GM19193 (cell line): ENCODE results near the gene CFL2.

Experiments
- POLR2A ChIP-seq: IDR thresholded peaks from 4 replicates; pipeline ENCODE4 v1.6.1; 2011; ENCODE audit not compliant: insufficient read depth, insufficient read length; ENCODE audit errors: extremely low read depth

Gene CFL2

DNA sequence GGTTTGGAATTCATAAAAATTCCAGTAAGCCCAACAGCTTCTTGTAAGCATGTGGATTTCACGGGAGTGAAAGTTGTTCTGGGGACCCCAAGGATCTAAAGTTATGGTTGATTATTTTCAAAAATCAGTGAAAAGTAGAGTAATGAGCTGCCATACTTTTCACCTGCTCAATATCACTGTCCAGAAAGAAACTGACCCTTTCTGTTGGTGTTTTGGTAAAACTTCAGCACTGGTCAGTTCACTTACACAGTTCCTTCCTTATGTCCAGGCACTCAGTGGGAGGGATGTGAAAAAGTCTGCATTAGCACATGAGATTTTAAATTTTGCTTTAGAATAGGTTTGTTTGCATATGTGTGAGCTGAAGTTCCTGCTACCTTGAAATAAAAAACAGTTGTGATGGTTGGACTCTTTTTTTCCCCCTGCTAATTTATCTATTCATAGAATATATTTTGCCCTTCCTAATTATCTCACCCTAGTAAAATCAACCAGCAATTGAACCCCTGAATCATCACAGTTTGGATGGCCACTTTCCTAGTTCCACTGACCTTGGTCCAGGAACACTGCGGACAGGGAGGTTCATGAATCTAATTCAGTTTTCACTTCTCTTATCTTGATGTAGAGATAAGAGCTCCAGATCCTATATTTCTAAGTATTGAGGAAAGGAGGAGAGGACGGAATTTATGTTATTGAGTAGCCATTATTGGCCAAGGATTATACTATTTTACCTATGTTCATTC is 25.8 kb downstream of the CFL2 start:
- no peak for TF ChIP-seq POLR2A

DNA sequence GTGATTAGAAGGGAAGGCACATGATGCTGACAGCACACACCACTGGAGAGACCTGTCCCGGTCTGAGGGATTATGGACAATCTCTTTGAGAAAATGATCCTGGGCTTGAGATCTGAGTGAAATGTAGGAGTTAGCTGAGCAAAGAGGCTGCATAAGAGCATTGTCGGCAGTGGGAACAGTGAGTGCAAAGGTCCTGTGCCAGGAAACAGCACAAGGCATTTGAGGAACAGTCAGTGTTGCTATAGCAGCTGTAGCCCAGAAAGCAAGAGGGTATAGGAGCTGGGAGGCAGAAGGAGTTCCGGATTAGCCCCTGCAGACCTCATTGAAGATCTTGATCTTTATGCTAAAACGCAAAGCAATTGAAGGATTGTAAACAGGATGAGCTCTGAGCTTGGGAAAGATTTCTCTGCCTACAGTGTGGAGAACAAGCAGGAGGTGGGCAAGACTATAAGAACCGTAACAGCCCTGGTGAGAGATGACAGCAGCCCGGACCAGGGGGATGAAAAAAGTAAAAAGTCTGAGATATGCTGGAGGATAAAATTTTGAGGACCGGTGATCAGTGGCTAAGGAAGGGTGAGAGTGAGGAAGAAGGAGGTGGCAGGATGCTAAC is 28.5 kb downstream of the CFL2 start:
- no peak for TF ChIP-seq POLR2A

DNA sequence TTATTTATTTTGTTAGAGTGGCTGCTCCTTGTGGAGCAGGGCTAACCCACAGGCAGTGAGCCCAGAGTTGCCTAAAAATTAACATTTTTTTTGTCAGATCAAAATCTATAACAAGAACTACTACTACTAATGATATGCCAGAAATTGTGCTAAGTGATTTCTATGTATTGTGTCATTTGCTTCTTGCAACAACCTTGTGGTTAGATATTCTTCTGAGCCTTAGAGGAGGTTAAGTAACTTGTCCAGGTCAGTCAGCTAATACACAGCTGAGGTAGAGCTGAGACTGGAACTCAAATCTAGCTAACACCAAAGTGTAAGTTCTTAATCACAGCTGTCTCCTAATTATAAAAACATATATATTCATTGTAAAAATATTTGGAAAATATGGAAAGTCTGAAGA is 29.8 kb downstream of the CFL2 start:
- no peak for TF ChIP-seq POLR2A

DNA sequence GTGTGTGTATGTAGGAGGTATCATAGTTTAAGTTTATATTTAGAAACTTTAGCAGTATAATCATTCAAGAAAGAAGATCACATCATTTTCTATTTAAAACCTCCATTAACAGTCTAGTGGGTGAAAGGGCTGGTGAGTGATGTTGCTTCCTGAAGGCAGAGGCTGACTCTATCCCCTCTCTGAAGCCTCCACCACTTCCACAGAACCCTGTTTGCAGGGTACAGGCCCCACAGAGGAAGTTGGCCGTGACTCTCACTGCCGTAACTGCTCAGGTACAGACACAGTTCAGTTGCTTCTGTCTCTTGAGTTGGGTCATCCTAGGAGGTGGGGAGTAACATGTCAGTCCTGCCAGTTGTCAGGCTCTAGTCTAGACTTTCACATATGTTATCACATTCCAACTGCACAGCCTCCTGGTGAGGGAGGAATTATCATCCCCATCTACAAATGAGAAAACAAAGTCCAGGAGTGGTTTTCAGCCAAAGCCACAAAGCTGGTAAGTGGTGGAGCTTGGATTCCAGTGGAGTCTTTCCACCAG is 31.5 kb downstream of the CFL2 start:
- TF ChIP-seq POLR2A: no peak

DNA sequence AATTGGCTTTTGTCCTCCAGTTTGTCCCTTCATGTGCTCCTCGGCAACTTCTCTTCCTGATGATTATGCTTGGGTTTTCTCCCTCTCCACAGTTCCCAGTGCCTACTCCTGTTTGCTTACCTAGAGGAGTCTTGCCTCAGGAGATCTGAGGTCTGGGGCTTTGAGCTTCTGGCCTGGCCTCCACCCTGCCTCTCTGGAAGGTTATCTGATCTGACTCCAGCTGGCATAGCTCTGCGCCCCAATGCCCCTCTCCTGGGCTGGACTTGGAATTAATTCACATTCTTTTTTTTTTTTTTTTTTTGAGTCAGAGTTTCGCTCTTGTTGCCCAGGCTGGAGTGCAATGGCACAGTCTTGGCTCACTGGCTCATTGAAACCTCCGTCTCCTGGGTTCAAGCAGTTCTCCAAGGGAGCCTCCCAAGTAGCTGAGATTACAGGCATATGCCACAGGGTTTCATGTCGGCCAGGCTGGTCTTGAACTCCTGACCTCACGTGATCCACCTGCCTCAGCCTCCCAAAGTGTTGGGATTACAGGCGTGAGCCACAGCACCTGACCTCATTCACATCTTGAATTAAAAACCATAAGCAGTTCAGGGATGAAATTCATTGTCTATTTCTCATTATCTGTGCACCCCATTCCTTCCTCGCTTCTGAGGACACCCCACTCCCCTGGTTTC is 33.5 kb downstream of the CFL2 start:
- TF ChIP-seq POLR2A: no peak

DNA sequence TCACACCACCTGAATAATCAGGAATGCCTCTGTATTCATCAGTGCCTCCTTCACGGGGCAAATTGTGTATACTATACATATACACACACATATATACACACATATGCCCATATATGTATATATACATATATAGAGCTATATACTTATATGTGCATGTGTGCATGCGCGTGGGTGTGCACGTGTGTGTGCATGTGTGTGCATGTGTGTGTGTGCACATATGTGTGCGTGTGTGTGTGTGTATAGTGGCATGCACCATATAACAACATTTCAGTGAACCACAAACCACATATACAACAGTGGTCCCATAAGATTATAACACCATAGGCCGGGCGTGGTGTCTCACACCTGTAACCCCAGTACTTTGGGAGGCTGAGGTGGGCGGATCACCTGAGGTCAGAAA is 35.7 kb downstream of the CFL2 start:
- no peak for TF ChIP-seq POLR2A

DNA sequence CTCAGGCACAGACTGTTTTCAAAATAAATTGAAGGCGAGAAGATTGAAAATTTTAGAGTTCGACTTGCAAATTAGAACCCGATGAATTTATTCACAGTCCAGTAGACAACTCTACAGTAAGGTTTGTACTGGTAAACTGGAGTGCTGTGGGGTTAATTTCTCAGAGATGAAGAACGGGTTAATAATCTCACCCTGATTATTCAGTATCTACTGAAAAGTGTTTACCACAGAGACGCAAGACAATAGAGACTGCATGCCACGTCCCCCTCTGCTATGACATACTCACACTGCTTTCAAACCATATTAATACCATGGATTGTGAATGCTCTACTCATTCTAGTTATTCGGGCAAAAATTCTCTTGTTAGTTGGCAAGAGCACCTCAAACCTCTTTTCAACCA is 36.1 kb downstream of the CFL2 start:
- TF ChIP-seq POLR2A: no peak

DNA sequence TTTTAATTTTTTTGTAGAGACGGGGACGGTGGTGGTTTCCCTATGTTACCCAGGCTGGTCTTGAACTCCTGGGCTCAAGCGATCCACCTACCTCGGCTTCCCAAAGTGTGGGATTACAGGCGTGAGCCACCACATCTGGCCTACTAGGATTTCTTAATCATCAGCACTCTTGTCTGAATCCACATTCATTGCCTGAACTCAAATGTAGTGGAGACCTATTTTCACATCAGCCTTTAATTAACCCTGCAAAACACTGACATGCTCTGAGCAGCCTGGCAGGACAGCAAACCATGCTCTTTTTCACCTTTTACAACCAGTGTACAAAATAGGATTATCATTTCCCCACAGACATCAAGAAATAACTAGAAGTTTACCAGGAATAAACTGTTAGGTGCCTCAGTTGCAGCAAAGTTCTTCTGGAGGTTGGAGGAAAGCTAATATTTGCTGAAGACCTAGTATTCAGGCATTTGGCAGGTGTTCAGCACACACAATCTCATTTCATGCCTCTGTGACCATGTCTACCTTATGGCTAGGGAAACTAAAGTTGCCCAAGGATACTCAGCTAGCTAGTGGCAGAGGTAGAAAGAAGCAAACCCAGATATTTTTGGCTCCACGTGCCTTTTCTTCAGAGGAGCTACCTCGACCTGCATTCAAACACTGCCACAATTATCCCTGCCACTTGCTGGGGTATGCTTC is 37.7 kb downstream of the CFL2 start:
- no peak for TF ChIP-seq POLR2A

DNA sequence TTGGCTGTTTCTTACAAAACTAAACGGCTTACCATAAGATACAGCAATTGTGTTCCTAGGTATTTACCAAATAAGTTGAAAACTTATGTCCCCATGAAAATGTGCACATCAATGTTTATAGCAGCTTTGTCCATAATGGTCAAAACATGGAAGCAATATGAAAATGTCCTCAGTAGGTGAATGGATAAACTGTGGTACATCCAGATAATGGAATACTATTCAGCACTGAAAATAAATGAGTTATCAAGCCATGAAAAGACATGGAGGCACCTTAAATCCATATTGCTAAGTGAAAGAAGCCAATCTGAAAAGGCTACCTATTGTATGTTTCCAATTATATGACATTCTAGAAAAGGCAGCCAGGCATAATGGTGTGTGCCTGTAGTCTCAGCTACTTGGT is 40.7 kb downstream of the CFL2 start:
- no peak for TF ChIP-seq POLR2A

DNA sequence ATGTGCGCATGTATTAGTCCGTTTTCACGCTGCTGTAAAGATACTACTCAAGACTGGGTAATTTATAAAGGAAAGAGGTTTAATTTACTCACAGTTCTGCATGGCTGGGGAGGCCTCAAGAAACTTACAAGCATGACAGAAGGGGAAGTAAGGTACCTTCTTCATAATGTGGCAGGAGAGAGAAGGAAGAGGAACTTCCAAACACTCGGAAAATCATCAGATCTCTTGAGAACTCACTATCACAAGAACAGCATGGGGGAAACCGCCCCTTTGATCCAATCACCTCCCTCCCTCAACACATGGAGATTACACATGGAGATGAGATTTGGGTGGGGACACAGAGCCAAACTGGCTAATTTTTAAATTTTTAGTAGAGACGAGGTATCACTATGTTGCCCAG is 42.7 kb downstream of the CFL2 start:
- no peak for TF ChIP-seq POLR2A

DNA sequence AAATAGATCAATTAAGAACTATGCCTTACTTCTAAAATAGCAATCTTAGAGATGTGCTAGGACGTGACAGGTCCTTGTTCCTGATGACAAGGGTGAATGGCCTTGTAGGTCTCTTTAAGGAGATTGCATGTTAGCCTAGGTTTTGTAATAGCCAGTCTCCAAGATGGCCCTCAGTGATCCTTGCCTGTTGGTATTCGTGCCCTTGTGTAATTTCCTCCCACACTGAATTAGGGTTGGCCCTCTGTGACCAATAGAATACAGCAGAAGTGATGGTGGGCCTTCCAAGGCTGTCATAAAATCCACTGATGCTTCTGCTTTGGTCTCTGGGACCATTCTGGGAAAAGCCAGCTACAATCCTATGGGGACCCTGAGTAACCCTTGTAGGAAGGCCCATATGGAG is 46.3 kb downstream of the CFL2 start:
- no peak for TF ChIP-seq POLR2A

DNA sequence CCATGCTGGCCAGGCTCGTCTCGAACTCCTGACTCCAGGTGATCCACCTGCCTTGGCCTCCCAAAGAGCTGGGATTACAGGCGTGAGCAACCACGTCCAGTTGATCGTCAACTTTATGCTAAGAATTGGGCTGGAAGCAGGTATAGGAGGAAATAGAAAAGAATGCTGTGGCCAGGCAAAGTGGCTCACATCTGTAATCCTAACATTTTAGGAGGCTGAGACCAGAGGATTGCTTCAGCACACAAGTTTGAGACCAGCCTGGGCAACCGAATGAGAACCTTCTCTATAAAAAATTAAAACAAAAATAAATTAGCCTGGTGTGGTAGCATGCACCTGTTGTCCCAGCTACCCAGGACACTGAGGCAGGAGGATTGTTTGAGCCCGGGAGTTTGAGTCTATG is 47.4 kb downstream of the CFL2 start:
- TF ChIP-seq POLR2A: no peak

DNA sequence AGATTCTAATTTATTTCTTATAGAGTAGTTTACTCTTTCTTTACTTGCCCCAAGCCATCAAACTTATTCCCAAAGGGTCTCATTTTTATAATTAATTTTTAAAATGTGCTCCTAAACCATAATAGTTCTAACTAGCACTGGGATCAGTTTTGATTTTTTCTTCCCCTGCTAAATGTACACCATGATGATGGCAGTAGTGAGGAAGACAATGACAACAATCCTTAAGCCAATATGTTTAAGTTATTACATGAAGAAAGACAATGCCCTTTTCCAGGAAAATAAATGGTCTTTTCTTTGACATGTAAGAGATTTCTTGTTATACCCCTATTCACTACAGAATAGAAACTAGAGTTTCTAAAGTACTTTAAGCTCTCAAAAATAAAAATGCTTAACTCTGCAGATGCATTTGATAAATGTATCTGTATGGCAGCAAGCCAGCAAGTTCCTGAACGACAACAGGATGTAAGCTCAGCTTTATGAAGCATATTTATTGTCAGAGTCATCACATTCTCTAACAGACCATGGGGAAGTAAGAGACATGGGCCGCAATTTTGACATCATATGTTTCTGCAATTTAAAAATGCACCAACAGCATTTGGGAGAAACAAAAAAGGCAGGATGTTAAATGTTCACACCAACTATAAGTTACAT is 48.5 kb downstream of the CFL2 start:
- no peak for TF ChIP-seq POLR2A

DNA sequence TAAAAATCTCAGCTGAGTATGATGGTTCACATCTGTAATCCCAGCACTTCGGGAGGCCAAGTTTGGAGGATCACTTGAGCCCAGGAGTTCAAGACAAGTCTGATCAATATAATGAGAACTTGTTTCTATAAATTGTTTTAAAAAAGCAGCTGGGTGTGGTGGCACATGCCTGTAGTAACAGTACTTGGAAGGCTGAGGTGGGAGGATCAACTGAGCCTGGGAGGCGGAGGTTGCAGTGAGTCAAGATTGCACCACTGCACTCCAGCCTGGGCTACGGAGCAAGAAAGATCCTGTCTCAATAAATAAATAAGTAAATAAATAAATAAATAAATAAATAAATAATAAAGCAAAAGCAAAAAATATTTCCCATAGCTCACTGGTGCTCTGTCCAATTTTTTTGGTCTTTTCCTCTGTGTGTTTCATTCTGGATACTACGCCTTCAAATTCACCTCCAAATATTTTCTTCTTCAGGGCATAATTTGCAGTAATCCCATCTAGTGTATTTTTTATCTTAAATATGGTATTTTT is 51.8 kb downstream of the CFL2 start:
- TF ChIP-seq POLR2A: no peak
